ENCODE results near the gene PIGO. TPM values are rescaled to one million over a fixed set of nuclear protein-coding genes. Genes with fewer than 3 reads are reported as not detected.

The PIGO gene
- total and polyA plus RNA-seq, 2 of the 4 experiments (the other 2 are of a cell fraction) = 9.3 to 18.2 TPM

DNA sequence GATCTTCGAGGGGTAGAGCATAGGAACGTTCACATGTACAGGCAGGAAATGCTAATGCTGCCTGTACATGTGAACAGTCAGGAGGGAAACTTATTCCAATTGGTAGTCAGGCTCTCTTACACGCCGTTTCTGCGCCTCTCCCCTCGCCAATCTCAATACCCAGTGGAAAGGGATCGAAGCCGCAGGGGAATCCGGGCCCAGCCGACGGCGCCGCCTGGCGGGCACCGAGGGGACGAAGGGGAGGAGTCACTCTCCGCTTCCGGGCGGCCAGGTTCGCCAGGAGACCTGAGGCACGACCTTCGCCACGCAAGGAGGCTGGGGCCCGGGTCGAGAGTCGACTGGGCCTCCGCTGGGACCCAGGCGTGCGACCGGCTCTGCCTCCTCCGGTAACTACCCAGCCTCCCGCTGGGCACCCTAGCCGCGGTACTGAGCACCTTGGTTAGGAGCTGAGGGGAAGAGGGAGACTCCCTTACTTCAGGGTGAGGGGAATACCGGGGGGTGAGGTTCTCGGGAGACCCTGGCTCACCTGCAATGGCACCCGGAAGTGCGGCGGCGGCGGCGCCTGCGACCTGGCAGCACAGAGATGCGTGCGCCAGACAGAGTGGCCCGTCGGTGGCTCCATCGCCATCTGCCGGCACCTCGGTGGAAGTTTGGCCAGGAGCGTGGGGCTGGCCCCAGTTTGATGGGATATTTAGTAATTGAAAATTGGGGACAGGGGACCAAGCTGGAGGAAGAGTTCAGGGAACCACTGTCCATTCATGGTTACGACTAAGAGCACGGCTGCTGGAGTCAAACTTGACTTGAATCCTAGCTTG lies at the start of gene PIGO (continued):
- TF ChIP-seq CEBPB (IDR thresholded peaks at IDR 0.05; ENCODE audit: low read depth, low read length) = no peak
- no peak for TF ChIP-seq RCOR1 (IDR thresholded peaks at IDR 0.05; ENCODE audit: insufficient replicate concordance, low read length)
- no peak for TF ChIP-seq RFX5 (IDR thresholded peaks at IDR 0.05; ENCODE audit: low read depth, low read length)
- TF ChIP-seq POLR2A (IDR thresholded peaks at IDR 0.05; ENCODE audit: low read depth, low read length) = no peak
- TF ChIP-seq MAZ (IDR thresholded peaks at IDR 0.05; ENCODE audit: borderline replicate concordance, low read depth, low read length) = peak; percentile 38; the same call in 1 of the 2 replicates
- TF ChIP-seq MAFK (IDR thresholded peaks at IDR 0.05; ENCODE audit: low read depth, low read length) = no peak

DNA sequence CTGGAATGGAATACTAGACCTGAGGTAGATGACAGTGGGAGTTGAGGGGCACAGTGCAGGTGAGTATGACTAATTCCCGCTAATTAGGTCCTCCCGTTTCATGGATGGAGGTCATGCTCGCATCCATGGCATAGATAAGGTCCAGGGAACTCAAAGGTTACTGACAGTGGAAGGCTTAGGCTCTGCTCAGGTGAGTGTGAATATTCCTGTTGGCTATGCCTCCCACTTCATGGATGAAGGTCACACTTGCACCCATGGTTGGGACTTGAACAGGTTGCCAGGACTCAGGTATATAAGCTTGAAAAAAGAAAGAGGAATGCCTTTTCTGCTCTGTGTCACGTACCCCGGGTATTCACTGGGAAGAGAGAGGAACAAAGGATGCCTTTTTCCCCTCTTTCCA lies 45.6 kb upstream of the PIGO start:
- Histone ChIP-seq H4K91ac (ENCODE audit: insufficient read depth, low read depth, low read length) (no peak overlapping the region), H4K8ac (ENCODE audit: low read depth in 2 of 2, low read length in 2 of 2) (no peak overlapping the region), H3K14ac (replicated peaks; ENCODE audit: low read depth, low read length) (no peak overlapping the region), H3K27ac (ENCODE audit: insufficient read depth, low read length) (no peak overlapping the region), H3K56ac (ENCODE audit: extremely low read depth, insufficient read depth, low read length) (no peak overlapping the region), H3K36me3 (ENCODE audit: control insufficient read depth, insufficient read depth, low read length) (no peaks in the 10 kb centered on the region), H3K4ac (ENCODE audit: low read depth, low read length) (no peak overlapping the region), H3K9ac (ENCODE audit: low read depth, low read length) (no peak overlapping the region), H3K18ac (ENCODE audit: low read depth, low read length) (no peak overlapping the region), H2BK5ac (ENCODE audit: low read depth, low read length, poor library complexity, severe bottlenecking) (no peak overlapping the region), H3K79me1 (ENCODE audit: low read depth in 1 of 2, low read length in 2 of 2) (no peaks in the 10 kb centered on the region), H2AFZ (replicated peaks; ENCODE audit: low read length, poor library complexity) (no peak overlapping the region), H4K20me1 (ENCODE audit: insufficient read depth, low read length) (no peaks in the 10 kb centered on the region), H4K5ac (ENCODE audit: low read depth, low read length) (no peak overlapping the region), H2BK15ac (ENCODE audit: low read depth, low read length) (no peak overlapping the region), H3K9me1 (ENCODE audit: insufficient read depth, low read length) (no peaks in the 10 kb centered on the region), H3K23ac (ENCODE audit: low read depth, low read length) (no peak overlapping the region), H3K27me3 (ENCODE audit: control insufficient read depth, insufficient read depth, low read length) (peaks cover 2% of the 10 kb centered on the region; the same call in 1 of the 2 replicates), H2BK20ac (ENCODE audit: low read depth, low read length) (no peak overlapping the region), H2AK5ac (ENCODE audit: low read depth, low read length) (no peak overlapping the region), H3K4me1 (ENCODE audit: control insufficient read depth, insufficient read depth, low read length) (no peaks in the 10 kb centered on the region), H3K4me2 (ENCODE audit: low read depth, low read length) (no peak overlapping the region), H3K9me3 (ENCODE audit: control insufficient read depth, insufficient read depth, low read length) (peaks cover 17% of the 10 kb centered on the region), H2AK9ac (replicated peaks; ENCODE audit: low read depth, low read length, poor library complexity) (no peak overlapping the region), H2BK120ac (ENCODE audit: low read depth, low read length) (no peak overlapping the region), H3K4me3 (ENCODE audit: insufficient read depth, low read depth, low read length) (no peak overlapping the region)
- no TSS peak for BruUV-seq (replicated peaks)
- ATAC-seq (ENCODE audit: low read depth) (no peak), DNase-seq (no peak)
- intact Hi-C loops (cut with micrococcal nuclease) (no loop called here), dilution Hi-C loops (cut with HindIII; ENCODE audit: low sequenced_read_pairs, unreplicated experiment) (no loop called here), in situ Hi-C loops (cut with MboI; ENCODE audit: low sequenced_read_pairs) (no loop called here)
- CTCF ChIA-PET = no interaction called here
- WGBS, 2 experiments (ENCODE audit: extremely low coverage in 2 of 2, insufficient read length in 1 of 2) = 42% methylated on average over 3 of the region's 5 CpGs; no CpG with 5 or more reads in 1 of the 2 experiments
- TF ChIP-seq MXI1 (IDR thresholded peaks at IDR 0.05; ENCODE audit: borderline replicate concordance, low read depth, low read length) (no peak), RAD21 (IDR thresholded peaks at IDR 0.05; ENCODE audit: low read length) (no peak), POLR2A (IDR thresholded peaks at IDR 0.05; ENCODE audit: low read depth, low read length) (no peak), SMC3 (IDR thresholded peaks at IDR 0.05; ENCODE audit: low read depth, low read length) (no peak), RCOR1 (IDR thresholded peaks at IDR 0.05; ENCODE audit: insufficient replicate concordance, low read length) (no peak), FOS (IDR thresholded peaks at IDR 0.05; ENCODE audit: low read depth, low read length) (no peak)
- TF ChIP-seq, protein P1, sequence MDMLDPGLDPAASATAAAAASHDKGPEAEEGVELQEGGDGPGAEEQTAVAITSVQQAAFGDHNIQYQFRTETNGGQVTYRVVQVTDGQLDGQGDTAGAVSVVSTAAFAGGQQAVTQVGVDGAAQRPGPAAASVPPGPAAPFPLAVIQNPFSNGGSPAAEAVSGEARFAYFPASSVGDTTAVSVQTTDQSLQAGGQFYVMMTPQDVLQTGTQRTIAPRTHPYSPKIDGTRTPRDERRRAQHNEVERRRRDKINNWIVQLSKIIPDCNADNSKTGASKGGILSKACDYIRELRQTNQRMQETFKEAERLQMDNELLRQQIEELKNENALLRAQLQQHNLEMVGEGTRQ (IDR thresholded peaks at IDR 0.05; ENCODE audit: low read depth, low read length) = no peak
- POLR2A ChIA-PET (ENCODE audit: unreplicated experiment) = no interaction called here
